OCI-LY3 (cell line): Measurements from ENCODE around the gene RERG.

ENCODE experiments used
- H2AFZ ChIP-seq: fragments of 200-600, 300-600 bp; shearing (Covaris generic); 2 replicates; pipeline ENCODE4 v1.6.0; 2014; ENCODE audit warnings: antibody characterized with exemption, low read depth, low read length
- H3K27ac ChIP-seq: fragments of 200-600, 300-600 bp; sonication (generic); 2 replicates; pipeline ENCODE4 v1.5.1; 2014; ENCODE audit warnings: mild to moderate bottlenecking, low read length, moderate library complexity, mixed read lengths
- H3K27me3 ChIP-seq: fragments of 200-600, 300-600 bp; sonication (generic); 2 replicates; pipeline ENCODE4 v1.6.1; 2014; ENCODE audit warnings: low read depth, low read length, mixed read lengths
- H3K36me3 ChIP-seq: fragments of 200-600, 300-600 bp; sonication (generic); replicated peaks from 2 replicates; pipeline ENCODE3; 2014; ENCODE audit warnings: low read depth, low read length, mixed read lengths
- H3K4me1 ChIP-seq: fragments of 300-600, 200-600 bp; sonication (generic); 2 replicates; pipeline ENCODE4 v1.6.1; 2014; ENCODE audit warnings: low read length, mixed read lengths
- H3K4me2 ChIP-seq: fragments of 200-600, 300-600 bp; sonication (generic); 2 replicates; pipeline ENCODE4 v1.6.1; 2014; ENCODE audit warnings: low read length, mixed read lengths
- H3K4me3 ChIP-seq: fragments of 300-600, 200-600 bp; sonication (generic); 2 replicates; pipeline ENCODE4 v1.5.1; 2014; ENCODE audit warnings: antibody characterized with exemption, mild to moderate bottlenecking, low read length, moderate library complexity
- H3K79me2 ChIP-seq: fragments of 300-600, 200-600 bp; shearing (Covaris generic); 2 replicates; pipeline ENCODE4 v1.6.1; 2014; ENCODE audit warnings: mild to moderate bottlenecking, low read length, mixed read lengths
- H3K9ac ChIP-seq: fragments of 300-600, 200-600 bp; shearing (Covaris generic); 2 replicates; pipeline ENCODE4 v1.6.0; 2014; ENCODE audit warnings: mild to moderate bottlenecking, low read length, moderate library complexity
- H3K9me3 ChIP-seq: fragments of 200-600, 300-600 bp; shearing (Covaris generic); 2 replicates; pipeline ENCODE4 v1.6.1; 2014; ENCODE audit warnings: low read length, mixed read lengths; ENCODE audit not compliant: insufficient read depth
- H4K20me1 ChIP-seq: fragments of 200-600, 300-600 bp; sonication (generic); 2 replicates; pipeline ENCODE4 v1.6.1; 2016; ENCODE audit warnings: low read length, mixed read lengths; ENCODE audit not compliant: insufficient read depth
- CTCF ChIP-seq: fragments of 200-600, 300-600 bp; sonication (generic); IDR thresholded peaks from 2 replicates; pipeline ENCODE4 v1.5.1; 2014; ENCODE audit warnings: antibody characterized with exemption, low read length, low read depth
- EZH2phosphoT487 ChIP-seq: fragments of 200-600 bp; shearing (Covaris generic); IDR thresholded peaks from 2 replicates; pipeline ENCODE4 v1.6.1; 2018; ENCODE audit warnings: antibody characterized with exemption, mixed run types, low read depth

The RERG gene

GRCh38 chr12:15131431-15131830, 89.8 kb downstream of the RERG start:
- Histone ChIP-seq H2AFZ (no peak overlapping the region), H3K4me3 (no peak overlapping the region), H3K9me3 (no peaks in the 10 kb centered on the region), H4K20me1 (no peaks in the 10 kb centered on the region), H3K36me3 (no peaks in the 10 kb centered on the region), H3K27ac (no peak overlapping the region), H3K9ac (no peak overlapping the region), H3K4me1 (no peaks in the 10 kb centered on the region), H3K4me2 (no peak overlapping the region), H3K79me2 (no peaks in the 10 kb centered on the region), H3K27me3 (no peaks in the 10 kb centered on the region)
- TF ChIP-seq CTCF (no peak), EZH2phosphoT487 (no peak)

GRCh38 chr12:15130541-15130940, 90.7 kb downstream of the RERG start:
- Histone ChIP-seq H3K9me3 (no peaks in the 10 kb centered on the region), H4K20me1 (no peaks in the 10 kb centered on the region), H3K27ac (no peak overlapping the region), H3K27me3 (no peaks in the 10 kb centered on the region), H2AFZ (no peak overlapping the region), H3K4me2 (no peak overlapping the region), H3K4me3 (no peak overlapping the region), H3K36me3 (no peaks in the 10 kb centered on the region), H3K9ac (no peak overlapping the region), H3K4me1 (no peaks in the 10 kb centered on the region), H3K79me2 (no peaks in the 10 kb centered on the region)
- no peak for TF ChIP-seq EZH2phosphoT487
- no peak for TF ChIP-seq CTCF

- Histone ChIP-seq H3K27me3 (no peaks in the 10 kb centered on the region), H3K4me1 (no peaks in the 10 kb centered on the region), H2AFZ (no peak overlapping the region), H3K36me3 (no peaks in the 10 kb centered on the region), H3K9ac (no peak overlapping the region), H3K9me3 (no peaks in the 10 kb centered on the region), H3K4me3 (no peak overlapping the region), H4K20me1 (no peaks in the 10 kb centered on the region), H3K79me2 (no peaks in the 10 kb centered on the region), H3K27ac (no peak overlapping the region), H3K4me2 (no peak overlapping the region)
- no peak for TF ChIP-seq EZH2phosphoT487
- TF ChIP-seq CTCF = no peak
Observed at GRCh38 chr12:15123401-15123800, 97.8 kb downstream of the RERG start.

- Histone ChIP-seq H3K4me2 (no peak overlapping the region), H4K20me1 (no peaks in the 10 kb centered on the region), H3K9ac (no peak overlapping the region), H3K4me3 (no peak overlapping the region), H3K36me3 (no peaks in the 10 kb centered on the region), H2AFZ (no peak overlapping the region), H3K79me2 (no peaks in the 10 kb centered on the region), H3K4me1 (no peaks in the 10 kb centered on the region), H3K9me3 (no peaks in the 10 kb centered on the region), H3K27ac (no peak overlapping the region), H3K27me3 (no peaks in the 10 kb centered on the region)
- TF ChIP-seq EZH2phosphoT487 (no peak), CTCF (no peak)
Observed at GRCh38 chr12:15122344-15122743, 98.9 kb downstream of the RERG start.
